OCI-LY1 (cell line): Measurements from ENCODE around the gene ZNF101.
"Not testable (repeated sequence)": the region's sequence is repeated elsewhere in the genome, so short reads cannot be mapped to it uniquely, and the experiment has no call there.

Experiments
- H2AFZ ChIP-seq: fragments of 200-600 bp; sonication (generic), shearing (Covaris generic); 2 replicates; pipeline ENCODE4 v1.6.0; 2014; ENCODE audit warnings: antibody characterized with exemption, mild to moderate bottlenecking, low read length
- H3F3A ChIP-seq: fragments of 200-600 bp; sonication (generic), shearing (Covaris generic); 2 replicates; pipeline ENCODE4 v1.6.0; 2014; ENCODE audit warnings: mild to moderate bottlenecking, antibody characterized with exemption, low read length, moderate library complexity; ENCODE audit not compliant: insufficient read depth
- H3K27ac ChIP-seq: fragments of 200-600 bp; sonication (generic); 2 replicates; pipeline ENCODE4 v1.5.1; 2014; ENCODE audit warnings: low read length, mixed run types, mild to moderate bottlenecking, low read depth; ENCODE audit not compliant: poor library complexity, severe bottlenecking
- H3K27me3 ChIP-seq: fragments of 200-600 bp; sonication (generic); 2 replicates; pipeline ENCODE4 v1.6.0; 2014; ENCODE audit warnings: antibody characterized with exemption, mild to moderate bottlenecking, low read length, moderate library complexity; ENCODE audit not compliant: insufficient read depth
- H3K36me3 ChIP-seq: fragments of 200-600 bp; sonication (generic); 2 replicates; pipeline ENCODE4 v1.6.1; 2014; ENCODE audit warnings: mild to moderate bottlenecking, antibody characterized with exemption, low read length, moderate library complexity, mixed read lengths; ENCODE audit not compliant: insufficient read depth
- H3K4me1 ChIP-seq: fragments of 200-600 bp; sonication (generic); 2 replicates; pipeline ENCODE4 v1.5.1; 2014; ENCODE audit warnings: mild to moderate bottlenecking, low read length, moderate library complexity; ENCODE audit not compliant: insufficient read depth, severe bottlenecking
- H3K4me2 ChIP-seq: fragments of 200-600 bp; sonication (generic), shearing (Covaris generic); 2 replicates; pipeline ENCODE4 v1.6.1; 2014; ENCODE audit warnings: low read length
- H3K4me3 ChIP-seq: fragments of 200-600 bp; sonication (generic); 2 replicates; pipeline ENCODE4 v1.5.1; 2014; ENCODE audit warnings: low read length, low read depth, mild to moderate bottlenecking, mixed read lengths; ENCODE audit not compliant: poor library complexity, severe bottlenecking
- H3K79me2 ChIP-seq: fragments of 200-600 bp; shearing (Covaris generic); 2 replicates; pipeline ENCODE4 v1.6.1; 2016; ENCODE audit warnings: mixed run types, low read length, mixed read lengths; ENCODE audit not compliant: insufficient read depth
- H3K9ac ChIP-seq: fragments of 200-600 bp; sonication (generic), shearing (Covaris generic); 2 replicates; pipeline ENCODE4 v1.6.1; 2014; ENCODE audit warnings: mild to moderate bottlenecking, low read length, mixed read lengths
- H3K9me2 ChIP-seq: fragments of 200-600 bp; sonication (generic), shearing (Covaris generic); 2 replicates; pipeline ENCODE4 v1.6.1; 2014; ENCODE audit warnings: low read depth, mild to moderate bottlenecking, low read length, mixed read lengths
- H3K9me3 ChIP-seq: fragments of 200-600 bp; shearing (Covaris generic); 2 replicates; pipeline ENCODE4 v1.6.1; 2014; ENCODE audit warnings: low read length, mixed read lengths
- H4K20me1 ChIP-seq: fragments of 200-600 bp; sonication (generic), shearing (Covaris generic); 2 replicates; pipeline ENCODE4 v1.6.0; 2016; ENCODE audit warnings: mild to moderate bottlenecking, low read length; ENCODE audit not compliant: insufficient read depth
- CTCF ChIP-seq: fragments of 200-600 bp; sonication (generic), shearing (Covaris generic); IDR thresholded peaks from 2 replicates; pipeline ENCODE4 v1.5.1; 2017; ENCODE audit warnings: mild to moderate bottlenecking, antibody characterized with exemption, low read length, moderate library complexity, mixed read lengths
- EZH2 ChIP-seq: fragments of 200-600 bp; sonication (generic), shearing (Covaris generic); IDR thresholded peaks from 2 replicates; pipeline ENCODE4 v1.8.0; 2017; ENCODE audit warnings: borderline replicate concordance, mixed run types, mild to moderate bottlenecking, antibody characterized with exemption, low read length, moderate library complexity, mixed read lengths

ZNF101 gene

GRCh38 chr19:19691683-19692082 is 23.0 kb downstream of the ZNF101 start:
- H3K4me3 ChIP-seq, result no peak overlapping the region
- H3K79me2 ChIP-seq, result no peaks in the 10 kb centered on the region
- no peaks in the 10 kb centered on the region for H3K4me1 ChIP-seq

DNA sequence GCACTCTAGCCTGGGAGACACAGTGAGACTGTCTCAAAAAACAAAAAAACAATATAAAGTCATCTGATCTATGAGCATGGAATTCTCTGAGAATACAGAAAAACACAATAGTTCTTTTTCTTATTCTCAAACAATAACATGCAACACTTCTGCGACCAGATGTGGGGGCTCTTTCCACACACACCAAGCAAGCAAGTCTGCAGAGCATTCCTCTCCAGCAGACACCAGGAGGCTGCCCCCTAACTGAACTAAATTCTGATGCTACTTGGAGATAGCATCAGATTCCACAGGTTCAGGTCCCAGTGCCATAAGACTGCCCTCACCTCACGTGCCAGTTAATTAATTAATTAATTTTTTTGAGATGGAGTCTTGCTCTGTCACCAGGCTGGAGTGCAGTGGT is 27.7 kb downstream of the ZNF101 start:
- Histone ChIP-seq H3K9ac (no peak overlapping the region), H3K9me2 (no peaks in the 10 kb centered on the region), H3F3A (no peaks in the 10 kb centered on the region), H4K20me1 (no peaks in the 10 kb centered on the region), H3K4me1 (no peaks in the 10 kb centered on the region), H3K27ac (no peak overlapping the region), H3K27me3 (no peaks in the 10 kb centered on the region), H3K4me2 (no peak overlapping the region), H3K4me3 (no peak overlapping the region), H3K79me2 (no peaks in the 10 kb centered on the region), H2AFZ (no peak overlapping the region), H3K36me3 (no peaks in the 10 kb centered on the region), H3K9me3 (0 out of 2 replicates have a peak, but pooled peaks cover 2% of the 10 kb centered on the region)
- TF ChIP-seq CTCF, result no peak
- no peak for TF ChIP-seq EZH2

More at GRCh38 chr19:19691683-19692082, 23.0 kb downstream of the ZNF101 start:
- 0 out of 2 replicates have a peak, but pooled peaks cover 2% of the 10 kb centered on the region for H3K9me3 ChIP-seq
- no peaks in the 10 kb centered on the region for H3F3A ChIP-seq
- no peaks in the 10 kb centered on the region for H3K9me2 ChIP-seq
- no peaks in the 10 kb centered on the region for H4K20me1 ChIP-seq
- H3K36me3 ChIP-seq, result peaks cover 7% of the 10 kb centered on the region
- no peaks in the 10 kb centered on the region for H3K27me3 ChIP-seq
- no peak overlapping the region for H3K4me2 ChIP-seq
- TF ChIP-seq EZH2 (no peak), CTCF (no peak)
- no peak overlapping the region for H3K27ac ChIP-seq
- no peak overlapping the region for H2AFZ ChIP-seq
- no peak overlapping the region for H3K9ac ChIP-seq

DNA sequence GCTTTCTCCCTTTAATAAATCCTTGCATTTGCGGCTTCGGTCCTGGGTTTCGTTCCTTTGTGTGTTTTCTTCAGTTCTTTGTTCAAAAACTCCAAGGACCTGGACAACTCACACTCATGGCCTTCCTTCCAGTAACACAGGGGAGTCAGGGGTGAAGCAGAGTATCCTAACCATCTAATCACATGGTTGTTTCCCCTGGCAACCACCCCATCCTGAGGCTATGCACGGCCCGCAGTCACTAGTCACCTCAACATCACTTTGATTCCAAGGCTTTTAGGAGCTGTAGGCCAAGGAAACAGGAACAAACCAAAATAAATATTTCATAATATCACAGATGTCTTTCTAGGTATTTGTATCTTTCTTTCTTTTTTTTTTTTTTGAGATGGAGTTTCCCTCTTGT is 28.9 kb downstream of the ZNF101 start:
- no peak overlapping the region for H3K4me2 ChIP-seq
- H4K20me1 ChIP-seq, result no peaks in the 10 kb centered on the region
- H3K4me1 ChIP-seq, result no peaks in the 10 kb centered on the region
- no peaks in the 10 kb centered on the region for H3F3A ChIP-seq
- H3K27me3 ChIP-seq, result no peaks in the 10 kb centered on the region
- H3K9me2 ChIP-seq, result no peaks in the 10 kb centered on the region
- no peaks in the 10 kb centered on the region for H3K79me2 ChIP-seq
- H3K9me3 ChIP-seq, result 0 out of 2 replicates have a peak, but pooled peaks cover 2% of the 10 kb centered on the region
- TF ChIP-seq CTCF (no peak), EZH2 (no peak)
- H3K36me3 ChIP-seq, result no peaks in the 10 kb centered on the region
- no peak overlapping the region for H2AFZ ChIP-seq
- no peak overlapping the region for H3K27ac ChIP-seq
- H3K9ac ChIP-seq, result no peak overlapping the region
- H3K4me3 ChIP-seq, result no peak overlapping the region

- not testable (repeated sequence) for H3K36me3 ChIP-seq, H3K4me1 ChIP-seq, H3K9me2 ChIP-seq, H4K20me1 ChIP-seq, H3K4me2 ChIP-seq, H3K27ac ChIP-seq, H3F3A ChIP-seq, H3K9me3 ChIP-seq, H3K4me3 ChIP-seq, H3K9ac ChIP-seq, H3K79me2 ChIP-seq, H2AFZ ChIP-seq, H3K27me3 ChIP-seq
Measured at GRCh38 chr19:19700493-19700892, 31.9 kb downstream of the ZNF101 start.
